Cerebellar nuclear complex (tissue), 1 donor: Measurements from ENCODE around the gene NPC1L1.
"Not testable (repeated sequence)": the region's sequence is repeated elsewhere in the genome, so short reads cannot be mapped to it uniquely, and the experiment has no call there.

Experiments
- DNase-seq, 2 experiments: peaks; one replicate each; lab custom pipeline; 2025; lab: John Stamatoyannopoulos, UW

NPC1L1 gene

DNA sequence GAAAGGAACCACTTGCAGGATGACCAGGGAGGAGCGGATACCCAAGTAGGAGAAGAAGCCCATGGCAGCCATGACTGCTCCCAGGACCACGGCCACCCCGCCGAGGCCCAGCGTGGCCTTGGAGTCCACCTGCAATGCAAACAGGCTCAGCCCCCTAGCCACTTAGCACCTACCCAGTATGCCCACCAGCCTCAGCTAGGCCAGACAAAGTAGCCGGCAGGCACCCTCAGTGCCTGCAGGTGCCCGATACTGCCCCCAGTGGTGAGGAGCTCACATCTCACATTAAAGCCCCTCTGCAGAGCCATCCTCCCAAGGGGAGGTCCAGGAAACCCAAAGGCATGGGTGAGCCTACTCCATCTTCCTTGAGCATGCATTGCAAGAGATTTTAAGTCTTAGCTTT, 6.6 kb downstream of the NPC1L1 start:
- no peak for DNase-seq

DNA sequence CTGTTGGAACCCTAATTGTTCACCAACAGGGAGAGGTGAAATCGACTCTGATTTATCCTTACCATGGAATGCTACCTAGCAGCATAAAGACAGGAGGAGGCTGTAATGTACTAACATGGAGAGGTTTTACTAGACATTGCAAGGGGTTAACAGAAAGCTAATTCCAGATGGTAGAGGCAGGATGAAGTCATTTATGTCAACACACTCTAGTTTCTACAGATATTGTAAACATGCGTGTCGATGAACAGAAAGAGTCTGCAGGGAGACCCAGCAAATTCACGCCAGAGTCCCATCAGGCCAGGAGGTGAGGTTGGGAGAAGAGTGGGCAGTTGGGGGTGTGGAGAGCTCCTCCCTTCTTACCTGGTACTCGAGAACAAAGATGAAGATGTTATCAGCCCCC, 7.0 kb downstream of the NPC1L1 start:
- DNase-seq: no peak

DNA sequence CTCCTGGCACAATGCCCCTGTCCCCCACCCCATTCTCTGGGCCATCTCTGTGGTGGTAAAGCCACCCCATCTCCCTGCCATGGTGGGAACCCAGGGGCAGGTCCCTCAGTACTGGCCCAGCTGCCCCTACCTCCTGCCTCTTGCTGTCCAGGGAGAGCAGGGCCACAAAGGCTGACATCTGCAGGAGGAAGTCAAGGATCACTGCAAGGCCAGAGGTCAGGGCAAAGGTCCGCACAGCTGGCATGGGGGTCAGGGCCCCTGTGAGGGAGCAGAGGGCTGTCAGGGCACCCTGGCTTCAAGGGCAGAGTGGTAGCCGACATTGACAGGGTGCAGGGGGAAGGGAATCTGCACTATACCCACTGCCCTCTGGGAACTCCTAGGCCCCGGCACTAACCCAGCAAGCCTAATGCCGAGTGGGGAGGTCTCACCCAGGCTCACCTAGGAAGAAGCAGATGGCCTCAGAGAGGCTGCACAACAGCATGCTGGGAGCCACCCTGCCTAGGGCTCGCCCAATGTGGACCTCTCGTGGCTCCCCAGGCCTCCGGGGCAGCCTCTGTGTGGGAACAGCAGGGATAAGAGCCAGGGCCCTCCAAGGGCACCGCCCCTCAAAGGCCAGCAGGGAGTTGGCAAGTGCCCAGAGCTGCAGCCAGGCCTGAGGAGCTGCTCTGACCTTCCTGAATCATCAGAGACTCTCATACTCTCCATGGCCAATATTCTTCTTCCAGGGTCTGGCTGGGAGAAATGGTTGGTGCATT, 7.7 kb downstream of the NPC1L1 start:
- DNase-seq: no peak

DNA sequence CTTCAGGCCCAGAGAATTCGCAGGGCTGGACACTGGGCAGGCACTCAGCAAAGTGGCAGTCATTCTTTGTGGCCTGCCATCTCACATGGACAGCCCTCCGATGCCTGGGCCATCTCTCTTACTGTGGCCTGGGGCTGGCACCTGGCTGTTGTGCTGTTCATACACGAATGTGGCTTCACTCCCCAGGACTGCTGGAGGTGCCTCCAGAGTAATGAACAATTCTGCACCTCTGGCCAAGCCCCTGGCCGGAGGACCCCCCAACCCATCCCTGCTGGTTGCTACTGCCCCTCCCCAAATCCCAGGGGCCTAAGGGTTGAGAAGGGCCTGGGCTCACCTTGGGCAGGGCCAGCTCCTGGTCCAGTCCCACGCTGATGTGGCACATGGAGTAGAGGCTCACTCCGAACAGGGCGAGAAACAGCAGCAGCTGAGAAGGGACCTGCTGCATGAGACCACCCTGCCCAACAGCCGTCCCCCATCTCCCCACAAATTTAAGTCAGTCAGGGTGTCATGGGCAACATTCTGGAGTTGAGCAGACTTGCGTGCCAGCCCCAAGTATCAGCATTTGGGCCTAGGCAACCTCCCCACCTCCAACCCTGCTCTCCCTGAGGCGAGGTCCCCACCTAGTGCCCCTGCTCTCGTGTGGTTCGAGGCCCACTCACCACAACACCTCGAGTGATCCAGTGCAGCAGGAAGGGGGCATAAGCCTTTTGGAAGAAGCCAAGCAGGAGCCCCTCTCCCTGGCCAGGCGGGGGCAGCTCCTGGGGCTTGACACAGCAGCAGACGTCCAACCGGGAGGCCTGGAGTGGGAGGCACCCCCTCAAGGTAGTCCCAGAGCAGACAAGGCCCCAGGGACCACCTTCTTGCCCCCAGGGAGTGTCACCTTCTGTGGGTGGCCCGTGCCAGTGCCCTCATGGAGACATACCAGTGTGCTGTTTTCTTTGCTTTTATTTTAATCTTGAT, 9.4 kb downstream of the NPC1L1 start:
- no peak for DNase-seq

DNA sequence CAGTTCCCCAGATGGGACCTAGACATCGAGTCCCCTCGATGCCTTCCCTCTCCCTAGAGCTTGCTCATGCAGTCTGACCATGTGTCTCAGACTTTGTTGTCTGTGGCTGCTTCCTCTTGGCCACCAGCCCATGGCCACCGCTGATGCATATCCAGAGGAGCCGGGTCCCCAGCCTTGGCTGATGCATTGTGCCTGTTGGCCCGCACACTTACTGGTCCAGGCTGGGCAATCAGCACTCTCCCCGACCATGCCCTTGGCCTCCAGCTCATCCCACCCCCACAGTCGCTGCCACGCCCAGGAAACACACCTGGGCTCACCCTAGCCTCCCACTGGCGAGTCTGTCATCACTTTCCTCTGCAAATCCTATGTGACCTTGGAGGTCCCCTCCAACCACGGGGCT, 10.1 kb downstream of the NPC1L1 start:
- no peak for DNase-seq

DNA sequence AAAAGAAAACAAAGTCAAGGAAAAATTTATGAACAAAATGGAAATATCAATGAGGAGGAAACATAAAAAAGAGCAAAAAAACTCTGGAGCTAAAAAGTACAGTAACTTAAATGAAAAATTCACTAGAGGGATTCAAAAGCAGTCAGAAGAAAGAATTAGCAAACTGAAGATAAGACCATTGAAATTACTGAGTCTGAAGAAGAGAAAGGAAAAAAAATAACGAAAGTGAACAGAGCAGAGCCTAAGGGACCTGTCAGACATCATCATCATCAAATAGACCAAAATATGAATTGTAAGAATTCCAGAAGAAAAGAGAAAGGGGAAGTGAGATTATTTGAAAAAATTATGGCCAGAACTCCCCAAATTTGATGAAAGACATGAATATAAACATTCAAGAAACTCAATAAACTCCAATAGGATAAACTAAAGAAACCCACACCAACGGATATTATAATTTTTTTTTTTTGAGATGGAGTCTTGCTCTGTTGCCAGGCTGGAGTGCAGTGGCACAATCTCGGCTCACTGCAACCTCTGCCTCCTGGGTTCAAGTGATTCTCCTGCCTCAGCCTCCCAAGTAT, 16.2 kb downstream of the NPC1L1 start:
- DNase-seq: no peak

DNA sequence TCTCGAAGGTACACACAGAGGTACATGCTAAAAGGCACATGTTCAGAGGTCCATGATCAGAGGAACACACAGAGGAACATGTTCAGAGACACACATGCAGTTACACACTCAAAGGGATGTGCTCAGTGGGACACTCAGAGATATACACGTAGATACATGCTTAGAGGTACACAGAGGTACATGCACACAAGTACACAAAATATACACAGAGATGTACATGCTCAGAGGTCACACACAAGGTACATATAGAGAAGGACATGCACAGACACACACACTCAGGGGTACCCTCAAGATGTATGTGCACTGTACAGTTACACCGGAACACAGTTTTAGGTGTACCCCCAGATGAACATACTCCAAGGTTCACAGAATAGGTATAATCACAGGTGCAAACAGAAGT, 18.8 kb downstream of the NPC1L1 start:
- no peak for DNase-seq

DNA sequence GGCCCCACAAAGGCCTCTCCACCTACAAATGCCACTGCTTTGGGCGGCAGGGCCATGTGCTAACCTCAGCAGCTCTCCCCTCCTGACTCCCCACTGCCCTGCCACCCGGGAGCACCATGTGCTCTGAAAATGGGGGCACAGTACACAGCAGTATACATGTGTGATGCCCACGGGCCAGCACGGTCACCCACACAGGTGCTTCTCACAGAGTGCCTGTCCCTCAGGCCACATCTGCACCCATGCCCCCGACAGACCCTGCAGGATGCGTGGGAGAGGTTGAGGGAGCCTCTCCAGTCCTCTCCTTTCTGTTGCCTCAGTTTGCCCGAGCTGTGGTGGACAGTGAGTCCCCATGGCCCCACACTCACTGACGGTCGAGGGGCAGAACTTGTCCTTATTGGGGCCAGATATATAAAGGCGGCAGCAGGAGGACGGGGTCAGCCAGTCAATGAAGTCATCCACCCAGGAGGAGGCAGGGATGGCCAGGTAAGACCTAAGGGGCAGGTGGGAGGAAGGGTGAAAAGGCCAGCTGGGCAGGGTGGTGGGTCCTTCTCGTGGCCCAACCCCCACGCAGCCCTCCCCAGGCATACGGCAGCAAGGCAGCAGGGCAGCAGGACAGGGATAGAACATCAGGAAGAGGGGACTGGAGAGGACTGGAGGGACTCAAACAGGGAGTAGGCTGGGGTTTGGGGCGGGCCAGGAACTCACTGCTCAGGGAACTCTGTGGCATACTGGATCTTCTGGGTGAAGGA, 19.6 kb downstream of the NPC1L1 start:
- DNase-seq: no peak

DNA sequence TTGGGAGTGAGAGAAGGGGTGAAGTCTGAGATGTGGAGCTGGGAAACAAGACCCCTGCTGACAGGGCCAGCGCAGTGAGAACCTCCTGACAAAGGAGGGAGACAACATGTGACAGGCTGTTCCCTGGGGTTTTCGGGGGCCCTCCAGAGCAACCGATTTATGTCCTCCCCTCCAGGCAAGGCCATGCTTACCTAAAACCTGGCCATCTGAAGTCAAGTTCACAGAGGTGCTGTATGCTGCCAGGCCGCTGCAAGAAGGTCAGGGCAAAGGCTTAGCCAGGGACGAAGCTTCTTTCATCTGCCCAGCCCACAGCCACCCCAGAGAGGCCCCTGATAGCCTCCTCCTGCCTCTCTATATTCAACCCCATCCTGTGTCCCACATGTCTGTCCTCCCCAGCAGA, 20.6 kb downstream of the NPC1L1 start:
- no peak for DNase-seq

DNA sequence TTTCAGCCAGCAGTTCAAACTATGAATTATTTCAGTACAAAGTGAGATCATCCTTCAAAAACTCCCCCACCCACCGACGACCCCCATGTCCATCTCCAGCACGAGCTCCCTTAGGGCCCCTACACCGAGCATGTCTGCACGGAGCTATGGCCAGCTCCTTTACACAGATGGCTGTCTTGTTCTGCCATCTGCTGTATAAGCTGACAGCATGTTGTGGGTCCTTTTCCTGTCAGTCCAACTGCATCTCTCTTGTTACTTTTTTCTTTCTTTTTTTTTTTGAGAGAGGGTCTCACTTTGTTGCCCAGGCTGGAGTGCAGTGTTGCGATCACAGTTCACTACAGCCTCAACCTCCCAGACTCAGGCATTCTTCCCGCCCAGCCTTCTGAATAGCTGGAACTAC, 21.6 kb downstream of the NPC1L1 start:
- no peak for DNase-seq

DNA sequence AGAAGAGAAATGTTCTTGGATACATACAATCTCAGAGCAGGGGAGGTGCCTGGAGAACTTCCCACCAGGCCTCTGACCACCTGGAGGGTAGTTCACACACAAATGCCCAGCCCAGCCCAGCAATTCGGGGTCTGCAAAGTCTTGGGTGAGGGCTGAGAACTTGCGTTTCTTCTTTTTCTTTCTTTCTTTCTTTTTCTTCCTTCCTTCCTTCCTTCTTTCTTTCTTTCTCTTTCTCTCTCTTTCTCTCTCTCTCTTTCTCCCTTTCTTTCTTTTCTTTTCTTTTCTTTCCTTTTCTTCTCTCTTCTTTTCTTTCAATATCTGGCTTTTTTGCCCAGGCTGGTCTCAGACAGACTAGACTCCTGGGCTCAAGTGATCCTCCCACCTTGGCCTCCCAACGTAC, 22.4 kb downstream of the NPC1L1 start:
- DNase-seq: no peak

DNA sequence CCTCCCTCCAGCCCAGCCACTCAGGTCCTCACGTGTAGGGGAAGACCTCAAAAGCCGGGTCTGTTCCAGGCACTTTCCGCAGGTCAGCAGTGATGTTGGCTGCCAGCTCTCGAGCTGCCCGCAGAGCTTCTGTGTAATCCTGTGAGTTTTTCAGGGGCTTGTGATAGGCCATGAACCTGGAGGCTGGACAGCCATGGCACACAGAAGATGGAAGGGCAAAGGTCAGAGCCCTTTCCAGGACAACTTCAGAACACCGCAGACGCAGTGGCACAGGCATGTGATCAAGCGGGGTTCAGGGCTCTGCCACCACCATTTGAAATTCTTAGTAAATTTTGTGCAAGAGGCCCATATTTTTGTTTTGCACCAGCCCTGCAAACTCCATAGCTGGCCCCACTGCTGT, 24.0 kb downstream of the NPC1L1 start:
- DNase-seq: no peak

DNA sequence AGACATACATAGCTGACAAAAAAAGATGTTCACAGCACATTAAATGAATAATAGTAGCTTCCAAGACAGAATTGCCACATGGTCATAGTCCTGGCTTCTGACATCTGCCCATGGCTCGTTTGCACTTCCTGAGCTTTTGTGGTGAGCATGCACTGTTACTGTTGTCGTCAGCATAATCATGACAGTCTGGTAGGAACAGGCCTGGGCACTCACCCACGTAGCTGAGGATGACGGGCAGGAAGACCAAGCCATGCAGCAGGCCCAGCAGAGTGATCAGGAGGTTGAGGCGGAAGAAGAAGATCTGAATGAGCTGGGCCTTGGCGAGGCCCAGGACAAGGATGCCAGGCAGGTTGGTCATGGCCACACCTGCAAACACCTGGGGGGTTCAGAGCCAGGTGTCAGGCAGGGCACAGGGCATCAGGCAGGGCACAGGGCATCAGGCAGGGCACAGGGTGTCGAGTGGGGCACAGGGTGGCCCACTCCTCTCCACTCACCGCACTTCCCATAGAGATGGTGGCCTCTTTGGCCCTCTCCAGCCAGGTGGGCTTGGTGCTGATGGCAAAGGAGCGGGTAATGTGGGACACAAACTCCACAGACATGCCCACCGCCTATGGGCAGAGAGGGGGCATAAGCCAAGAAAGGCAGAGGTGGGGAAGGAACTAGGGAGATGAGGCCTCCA, 25.4 kb downstream of the NPC1L1 start:
- no peak for DNase-seq

DNA sequence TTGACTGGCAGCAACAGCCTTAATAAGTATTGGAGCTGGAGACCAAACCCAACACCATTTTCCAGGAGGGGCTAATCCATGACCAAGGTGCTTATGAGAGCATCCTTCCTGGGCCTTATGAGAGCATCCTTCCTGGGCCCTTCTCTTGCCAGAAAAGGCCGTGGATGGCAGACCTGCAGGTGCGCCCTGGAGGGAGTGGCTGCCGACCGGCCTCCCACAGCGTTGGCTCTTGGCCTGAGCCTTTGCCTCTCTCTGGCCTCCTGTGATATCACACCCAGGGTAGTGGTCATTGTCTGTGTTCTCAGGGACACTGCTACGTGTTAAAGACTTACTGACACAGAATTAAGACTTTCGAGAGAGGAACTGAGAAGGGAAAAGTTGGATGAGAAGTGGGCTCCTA, 28.4 kb downstream of the NPC1L1 start:
- DNase-seq: no peak

DNA sequence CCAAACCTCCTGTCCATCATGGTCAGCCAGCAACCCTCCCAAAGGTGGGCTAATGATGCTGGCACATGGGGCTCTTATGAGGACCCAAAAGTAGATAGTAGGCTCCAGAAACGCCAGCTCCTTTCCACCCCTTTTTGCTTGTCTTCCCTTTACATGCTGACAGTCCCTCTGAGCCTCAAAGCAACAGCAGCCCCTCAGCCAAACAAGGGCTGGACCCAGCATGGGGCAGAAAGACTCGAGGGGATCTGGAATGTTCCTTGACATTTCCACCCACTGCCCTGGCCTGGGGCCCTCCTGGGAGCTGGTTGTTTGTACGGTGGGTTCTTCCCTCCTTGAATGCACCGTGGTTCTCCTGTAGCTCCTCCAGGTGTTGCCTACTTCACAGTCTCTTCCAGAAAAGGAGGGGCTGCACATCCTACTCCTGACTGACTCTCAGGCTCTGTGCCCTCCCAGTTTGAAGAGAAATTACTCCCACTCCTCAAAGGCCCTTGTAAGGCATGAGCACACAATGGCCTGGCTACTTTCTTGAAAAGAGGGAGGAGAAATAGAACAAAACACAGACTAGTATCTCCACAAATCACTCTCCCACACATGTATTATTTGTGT, 29.2 kb downstream of the NPC1L1 start:
- no peak for DNase-seq

DNA sequence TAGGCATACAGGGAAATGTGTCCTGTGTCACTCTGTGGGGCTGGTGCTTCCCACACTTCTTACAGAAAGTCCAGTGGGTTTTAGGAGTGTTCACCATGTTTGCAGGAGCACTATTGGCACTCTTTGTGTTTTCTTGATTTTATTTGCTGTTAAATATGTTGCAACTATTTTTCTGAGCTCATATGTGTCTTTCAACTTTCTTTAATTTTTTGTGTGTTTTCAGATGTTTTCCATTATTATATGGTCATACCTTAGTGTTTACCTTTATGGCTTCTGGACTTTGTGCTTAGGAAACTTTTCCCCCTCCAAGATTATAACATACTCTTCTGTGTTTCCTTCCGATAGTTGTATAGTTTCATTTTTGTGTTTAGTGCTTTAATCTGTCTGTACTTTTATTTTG, 29.9 kb downstream of the NPC1L1 start:
- DNase-seq: no peak

DNA sequence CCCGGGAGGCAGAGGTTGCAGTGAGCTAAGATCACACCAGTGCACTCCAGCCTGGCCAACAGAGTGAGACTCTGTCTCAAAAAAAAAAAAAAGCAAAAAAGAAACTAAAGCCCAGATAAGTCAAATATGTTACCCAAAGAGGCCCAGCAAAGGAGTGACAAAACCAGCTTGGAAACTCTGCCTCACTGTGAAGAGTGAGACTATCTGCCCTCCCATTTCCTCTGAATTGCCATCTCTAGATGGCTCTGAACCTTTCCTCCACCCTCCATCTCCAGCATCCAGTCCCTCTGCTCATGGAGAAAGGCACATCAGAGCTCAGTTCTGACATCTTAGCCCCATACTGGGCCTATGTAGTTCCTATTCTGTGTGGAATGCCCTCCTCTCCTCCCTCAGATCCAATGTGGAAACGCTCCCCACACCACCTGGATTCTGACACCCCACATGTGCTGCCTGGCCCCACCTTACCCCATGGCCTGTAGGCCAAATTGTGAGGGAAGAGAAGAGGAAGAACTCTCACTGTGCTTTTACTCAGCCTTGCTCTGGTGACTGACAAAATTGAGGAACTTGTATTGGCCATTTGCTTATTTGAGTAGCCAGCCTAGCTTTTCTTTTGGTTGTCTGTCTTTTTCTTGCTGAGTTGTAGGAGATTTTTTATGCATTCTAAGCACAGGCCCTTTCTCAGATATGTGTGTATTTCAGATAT, 32.7 kb downstream of the NPC1L1 start:
- no peak for DNase-seq

DNA sequence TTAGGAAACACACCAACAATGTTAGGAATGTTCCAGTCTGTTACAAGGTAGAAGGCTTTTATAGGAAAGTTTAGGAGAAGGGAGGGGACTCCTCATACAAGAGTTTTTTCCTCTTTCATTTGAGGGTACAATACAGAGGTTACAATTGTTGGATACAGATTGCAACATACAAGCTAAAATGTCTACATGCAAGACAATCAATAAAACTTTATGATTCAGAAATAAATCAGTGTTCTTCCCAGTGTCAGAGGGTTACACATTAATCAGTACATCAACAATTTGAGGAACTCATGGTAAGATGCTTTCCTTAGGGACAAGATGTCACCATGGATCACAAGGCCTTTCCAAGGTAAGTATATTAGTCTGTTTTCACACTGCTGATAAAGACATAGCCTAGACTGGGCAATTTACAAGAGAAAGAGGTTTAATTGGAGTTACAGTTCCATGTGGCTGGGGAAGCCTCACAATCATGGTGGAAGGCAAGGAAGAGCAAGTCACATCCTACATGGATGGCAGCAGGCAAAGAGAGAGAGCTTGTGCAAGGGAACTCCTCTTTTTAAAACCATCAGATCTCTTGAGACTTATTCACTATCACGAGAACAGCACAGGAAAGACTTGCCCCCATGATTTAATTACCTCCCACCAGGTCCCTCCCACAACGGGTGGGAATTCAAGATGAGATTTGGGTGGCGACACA, 34.4 kb downstream of the NPC1L1 start:
- DNase-seq: not testable (repeated sequence)

DNA sequence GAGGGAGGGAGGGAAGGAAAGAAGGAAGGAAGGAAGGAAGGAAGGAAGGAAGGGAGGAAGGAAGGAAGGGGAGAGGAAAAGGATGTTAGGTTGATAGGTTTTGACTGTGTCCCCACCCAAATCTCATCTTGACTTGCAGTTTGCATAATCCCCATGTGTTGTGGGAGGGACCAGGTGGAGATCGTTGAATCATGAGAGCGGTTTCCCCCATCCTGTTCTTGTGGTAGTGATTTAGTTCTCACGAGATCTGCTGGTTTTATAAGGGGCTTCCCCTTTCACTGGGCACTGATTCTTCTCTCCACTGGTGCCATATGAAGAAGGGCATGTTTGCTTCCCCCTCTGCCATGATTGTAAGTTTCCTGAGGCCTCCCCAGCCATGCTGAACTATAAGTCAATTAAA, 35.5 kb downstream of the NPC1L1 start:
- no peak for DNase-seq
